IPS DF 4.7 (cell line): ENCODE results near the gene TOR2A.

Experiments
- DNase-seq: peaks from one replicate; pipeline ENCODE4 v3.0.0-alpha.2; 2013; ENCODE audit warnings: low spot score; ENCODE audit errors: extremely low read depth

The TOR2A gene

GRCh38 chr9:127744398-127745110 is 9.5 kb upstream of the TOR2A start:
- no peak for DNase-seq

- no peak for DNase-seq
Observed at GRCh38 chr9:127742435-127743088, 7.5 kb upstream of the TOR2A start.

- DNase-seq = no peak
Observed at GRCh38 chr9:127741831-127742434, 6.8 kb upstream of the TOR2A start.

DNA sequence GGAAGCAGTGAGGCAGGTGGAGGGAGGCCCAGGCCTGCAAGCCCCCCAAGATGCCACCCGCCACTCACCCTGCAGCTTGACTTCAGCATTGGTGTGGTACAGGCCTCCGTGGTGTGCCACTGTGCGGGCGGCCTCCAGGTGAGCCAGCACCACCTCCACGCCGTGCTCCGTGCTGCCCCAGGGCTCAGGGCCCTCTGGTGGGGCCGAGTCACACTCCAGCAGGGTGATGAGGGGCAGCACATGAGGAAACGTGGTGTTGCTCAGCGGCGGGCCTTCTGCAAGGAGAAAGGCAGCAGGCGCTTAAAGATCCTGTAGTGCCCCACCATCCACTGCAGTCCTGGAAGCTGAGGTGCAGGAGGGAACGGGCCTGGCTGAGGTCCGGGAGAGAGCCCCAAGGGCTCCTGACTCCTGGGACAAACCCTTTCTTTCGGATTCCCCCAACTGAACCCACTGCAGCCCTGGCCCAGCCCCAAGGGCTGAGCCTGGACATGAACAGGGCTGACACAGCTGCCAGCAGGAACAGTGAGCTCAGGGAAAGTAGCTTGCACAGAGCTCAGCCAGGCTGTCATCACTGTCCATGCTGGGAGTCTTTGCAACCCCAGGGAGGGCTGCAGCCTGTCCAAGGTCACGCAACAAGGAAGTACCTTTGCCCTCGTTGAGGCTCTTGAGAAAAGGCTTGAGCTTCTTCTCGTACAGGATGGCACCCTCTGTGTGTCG is 4.7 kb upstream of the TOR2A start:
- no peak for DNase-seq

- DNase-seq = no peak
Observed at GRCh38 chr9:127738666-127739065, 3.6 kb upstream of the TOR2A start.

- DNase-seq = no peak
Observed at GRCh38 chr9:127735530-127736185, 564 bp upstream of the TOR2A start.

- DNase-seq = no peak
Observed at GRCh38 chr9:127734247-127734746, 797 bp downstream of the TOR2A start.

DNA sequence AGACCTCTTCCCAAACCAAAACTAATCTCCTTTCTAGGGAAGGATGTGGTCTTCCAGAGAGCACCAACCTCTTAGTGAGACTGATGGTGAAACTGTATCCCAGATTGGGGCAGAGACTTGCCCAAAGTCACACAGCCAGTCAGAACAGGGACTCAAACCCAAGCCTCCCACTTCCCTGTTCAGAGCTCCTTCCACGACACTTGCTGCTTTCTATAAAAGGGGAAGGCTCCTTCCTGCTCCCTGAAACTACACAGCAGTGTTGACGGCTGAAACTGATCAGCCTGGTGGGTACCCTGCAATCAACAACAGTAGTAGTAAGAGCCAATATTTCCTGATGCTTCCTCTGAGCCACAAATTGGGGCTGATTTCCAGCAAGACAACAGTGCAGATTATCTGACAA is 1.5 kb downstream of the TOR2A start:
- DNase-seq = no peak

DNA sequence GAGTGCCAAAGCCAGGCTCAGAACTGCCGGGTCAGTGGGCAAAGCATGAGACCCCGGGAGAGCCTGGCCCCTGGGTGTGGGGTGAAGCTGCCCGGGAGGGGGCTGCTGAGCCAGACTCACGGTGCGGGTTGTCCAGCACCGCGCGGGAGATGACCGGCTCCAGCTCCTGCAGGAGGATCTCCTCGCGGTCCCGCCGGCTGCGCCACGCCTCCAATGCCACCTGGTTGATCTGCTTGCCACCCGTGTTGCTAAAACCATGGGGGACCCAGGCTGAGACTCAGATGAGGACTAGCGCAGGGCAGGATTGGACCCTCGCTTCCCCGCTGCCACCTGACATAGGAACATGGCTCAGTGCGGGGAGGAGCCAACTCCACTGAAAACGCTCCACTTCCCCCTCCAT is 2.6 kb downstream of the TOR2A start:
- no peak for DNase-seq

DNA sequence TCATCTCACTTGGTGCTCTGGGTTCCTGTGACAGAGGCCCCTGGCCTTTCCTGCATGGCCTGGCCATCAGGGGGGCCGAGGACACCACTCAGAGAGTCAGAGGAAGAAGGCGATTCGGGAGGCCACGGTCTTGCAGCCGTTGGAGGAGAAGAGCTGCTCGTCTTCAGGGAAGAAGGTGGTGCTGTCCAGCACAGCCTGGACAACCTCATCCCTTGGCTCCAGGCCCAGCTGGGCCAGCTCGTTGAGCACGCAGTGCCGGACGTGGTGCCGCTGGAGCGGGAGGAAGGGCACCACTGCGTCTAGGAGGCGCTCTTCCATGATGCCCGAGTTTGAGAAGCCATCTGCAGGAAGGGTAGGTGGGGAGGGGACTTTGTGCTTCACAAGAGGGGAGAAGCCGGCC is 3.2 kb downstream of the TOR2A start:
- DNase-seq = no peak

GRCh38 chr9:127730799-127731410 is 4.2 kb downstream of the TOR2A start:
- no peak for DNase-seq

DNA sequence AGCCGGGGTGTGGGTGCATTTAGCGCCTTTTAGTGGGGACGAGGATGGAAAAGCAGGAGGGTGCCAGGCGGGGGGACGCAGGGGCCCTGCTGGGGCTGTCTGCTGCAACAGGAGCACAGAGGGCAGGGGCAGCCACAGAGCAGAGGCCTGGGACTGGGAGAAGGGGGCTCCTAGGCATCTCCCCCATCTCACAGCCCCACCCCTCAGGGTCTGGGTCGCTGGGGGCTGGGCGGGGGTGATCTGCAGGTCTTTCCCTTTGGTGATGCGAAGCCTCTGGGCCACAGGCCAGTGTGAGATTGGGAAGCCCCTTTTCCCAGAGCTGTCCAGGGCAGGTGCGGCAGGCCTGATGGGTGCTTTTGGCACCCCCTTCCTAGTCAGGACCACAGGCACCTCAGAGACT is 4.8 kb downstream of the TOR2A start:
- no peak for DNase-seq

GRCh38 chr9:127729522-127730256 is 5.4 kb downstream of the TOR2A start:
- DNase-seq = no peak

- DNase-seq = no peak
Observed at GRCh38 chr9:127728808-127729207, 6.3 kb downstream of the TOR2A start.

DNA sequence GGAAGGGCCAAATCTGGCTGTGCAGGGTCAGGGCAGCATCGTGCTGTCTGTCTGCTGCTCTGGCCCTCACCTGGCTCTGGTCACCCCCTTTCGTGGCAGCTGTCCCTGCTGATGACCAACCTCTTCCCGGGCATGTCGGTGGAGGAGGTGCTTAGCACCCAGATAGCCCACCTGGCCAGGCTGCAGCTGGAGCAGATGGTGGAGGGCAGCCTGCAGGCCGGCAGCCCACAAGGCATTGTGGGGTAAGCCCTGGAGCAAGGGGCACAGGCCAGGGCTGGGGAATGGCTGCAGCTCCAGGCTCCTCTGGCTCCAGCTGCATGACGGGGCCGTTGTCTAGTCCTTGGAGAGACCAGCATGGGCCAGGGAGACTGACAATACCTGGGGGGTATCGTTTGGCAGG is 8.2 kb downstream of the TOR2A start:
- no peak for DNase-seq

- no peak for DNase-seq
Observed at GRCh38 chr9:127724012-127724411, 11.1 kb downstream of the TOR2A start.

- DNase-seq = no peak
Observed at GRCh38 chr9:127723444-127723843, 11.7 kb downstream of the TOR2A start.

DNA sequence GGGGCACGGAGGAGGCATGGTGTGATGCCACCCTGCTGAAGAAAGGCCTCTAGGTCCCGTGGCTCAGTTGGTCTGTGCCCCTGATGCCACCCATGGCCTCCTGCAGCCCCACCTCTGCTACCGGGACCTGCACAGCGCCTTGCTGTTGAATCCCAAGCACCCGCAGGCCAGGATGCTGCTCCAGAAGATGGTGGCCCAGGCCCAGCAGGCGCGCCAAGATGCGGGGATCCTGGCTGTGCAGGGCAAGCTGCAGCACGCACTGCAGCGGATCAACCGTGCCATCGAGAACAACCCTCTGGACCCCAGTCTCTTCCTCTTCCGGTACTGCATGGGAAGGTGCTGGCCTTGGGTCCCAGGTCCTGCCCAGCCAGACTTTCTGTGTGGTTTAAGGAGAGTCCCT is 12.1 kb downstream of the TOR2A start:
- no peak for DNase-seq

DNA sequence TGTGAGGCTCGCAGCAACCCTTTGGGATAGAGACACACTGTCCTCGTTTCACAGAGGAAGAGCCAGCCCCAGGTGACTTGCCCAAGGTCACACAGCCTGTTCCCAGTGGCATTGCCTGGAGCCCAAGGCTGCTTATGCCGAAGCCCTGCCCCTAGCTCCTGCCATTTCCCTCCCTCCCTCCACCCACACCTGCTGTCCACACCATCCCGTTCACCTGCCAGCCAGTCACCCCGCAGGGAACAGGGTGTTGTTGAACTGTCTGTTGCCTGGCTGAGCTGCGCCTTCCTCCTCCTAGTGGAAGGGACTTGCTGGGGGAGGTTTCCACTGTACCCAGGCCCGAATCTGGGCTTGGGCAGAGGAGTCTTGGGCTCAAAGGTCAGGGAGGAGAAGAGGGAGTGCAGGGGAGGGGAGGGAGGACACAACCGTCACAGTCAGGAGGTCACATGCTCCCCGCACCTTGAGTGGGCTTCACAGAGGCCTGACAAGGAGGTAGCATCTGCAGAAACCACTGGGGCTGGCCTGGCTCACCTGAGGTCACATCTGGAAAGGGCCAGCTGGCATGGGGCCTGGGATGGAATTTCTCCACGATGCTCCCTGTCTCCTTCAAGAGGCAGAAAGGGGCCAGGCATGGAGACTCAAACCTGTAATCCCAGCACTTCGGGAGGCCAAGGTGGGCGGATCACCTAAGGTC is 12.9 kb downstream of the TOR2A start:
- no peak for DNase-seq

DNA sequence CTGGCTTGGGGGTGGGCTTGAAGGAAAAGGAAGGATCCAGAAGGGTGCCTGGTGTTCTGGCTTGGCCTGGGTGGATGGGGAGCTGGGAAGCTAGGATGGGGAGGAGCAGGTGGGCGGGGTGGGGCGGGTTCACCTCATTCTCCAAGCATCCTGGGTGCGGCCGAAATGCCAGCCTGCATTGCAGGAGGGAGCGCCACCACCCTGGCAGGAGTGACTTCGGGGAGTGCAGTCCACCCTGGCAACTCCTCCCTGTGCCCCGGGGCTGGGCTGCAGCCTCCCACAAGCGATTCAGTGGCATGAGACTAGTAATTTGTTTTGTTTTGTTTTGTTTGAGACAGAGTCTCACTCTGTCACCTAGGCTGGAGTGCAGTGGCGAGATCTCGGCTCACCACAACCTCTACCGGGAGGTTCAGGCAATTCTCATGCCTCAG is 13.7 kb downstream of the TOR2A start:
- no peak for DNase-seq
